Measurements from ENCODE around the gene PLA2G15. TPM values are rescaled to one million over a fixed set of nuclear protein-coding genes. Genes with fewer than 3 reads are reported as not detected.

The PLA2G15 gene
- total RNA-seq, 1 experiment from 2014 or later, result 10.2 TPM

- TF ChIP-seq, protein P1, sequence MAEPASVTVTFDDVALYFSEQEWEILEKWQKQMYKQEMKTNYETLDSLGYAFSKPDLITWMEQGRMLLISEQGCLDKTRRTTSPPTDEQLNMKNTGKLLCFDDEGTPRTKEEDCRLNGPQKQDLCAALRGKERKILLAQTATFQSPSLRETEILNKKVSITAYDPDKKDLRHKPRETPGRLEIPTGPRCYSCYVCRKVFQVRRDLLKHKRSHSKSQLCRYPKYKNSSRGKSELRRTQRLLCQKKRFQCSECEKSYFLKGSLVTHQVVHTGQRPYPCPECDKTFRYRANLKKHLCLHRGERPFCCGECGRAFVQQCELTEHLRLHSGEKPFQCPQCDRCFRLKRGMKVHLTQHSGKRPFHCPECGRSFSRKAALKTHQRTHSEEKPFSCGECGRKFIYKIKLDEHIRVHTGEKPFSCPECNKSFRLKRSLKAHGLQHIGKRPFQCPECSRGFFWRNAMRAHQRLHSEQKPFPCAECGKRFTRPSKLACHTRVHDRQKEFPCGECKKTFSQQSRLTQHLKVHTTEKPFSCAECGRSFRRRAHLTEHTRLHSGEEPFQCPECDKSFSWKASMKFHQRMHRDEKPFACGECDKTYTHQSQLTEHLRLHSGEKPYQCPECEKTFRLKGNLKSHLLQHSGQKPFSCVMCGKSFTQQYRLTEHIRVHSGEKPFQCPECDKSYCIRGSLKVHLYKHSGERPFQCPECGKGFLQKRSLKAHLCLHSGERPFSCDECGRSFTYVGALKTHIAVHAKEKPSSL (CRISPR knock-in tag; conservative IDR thresholded peaks at IDR 0.05), result no peak
- no peak for TF ChIP-seq IRF2 (CRISPR knock-in tag; IDR thresholded peaks at IDR 0.05; ENCODE audit: borderline replicate concordance, low read depth)
- no peak for TF ChIP-seq ZNF263 (CRISPR knock-in tag; IDR thresholded peaks at IDR 0.05; ENCODE audit: low read depth)
- no peak for TF ChIP-seq HMGA2 (CRISPR knock-in tag; IDR thresholded peaks at IDR 0.05)
- TF ChIP-seq, protein P2, sequence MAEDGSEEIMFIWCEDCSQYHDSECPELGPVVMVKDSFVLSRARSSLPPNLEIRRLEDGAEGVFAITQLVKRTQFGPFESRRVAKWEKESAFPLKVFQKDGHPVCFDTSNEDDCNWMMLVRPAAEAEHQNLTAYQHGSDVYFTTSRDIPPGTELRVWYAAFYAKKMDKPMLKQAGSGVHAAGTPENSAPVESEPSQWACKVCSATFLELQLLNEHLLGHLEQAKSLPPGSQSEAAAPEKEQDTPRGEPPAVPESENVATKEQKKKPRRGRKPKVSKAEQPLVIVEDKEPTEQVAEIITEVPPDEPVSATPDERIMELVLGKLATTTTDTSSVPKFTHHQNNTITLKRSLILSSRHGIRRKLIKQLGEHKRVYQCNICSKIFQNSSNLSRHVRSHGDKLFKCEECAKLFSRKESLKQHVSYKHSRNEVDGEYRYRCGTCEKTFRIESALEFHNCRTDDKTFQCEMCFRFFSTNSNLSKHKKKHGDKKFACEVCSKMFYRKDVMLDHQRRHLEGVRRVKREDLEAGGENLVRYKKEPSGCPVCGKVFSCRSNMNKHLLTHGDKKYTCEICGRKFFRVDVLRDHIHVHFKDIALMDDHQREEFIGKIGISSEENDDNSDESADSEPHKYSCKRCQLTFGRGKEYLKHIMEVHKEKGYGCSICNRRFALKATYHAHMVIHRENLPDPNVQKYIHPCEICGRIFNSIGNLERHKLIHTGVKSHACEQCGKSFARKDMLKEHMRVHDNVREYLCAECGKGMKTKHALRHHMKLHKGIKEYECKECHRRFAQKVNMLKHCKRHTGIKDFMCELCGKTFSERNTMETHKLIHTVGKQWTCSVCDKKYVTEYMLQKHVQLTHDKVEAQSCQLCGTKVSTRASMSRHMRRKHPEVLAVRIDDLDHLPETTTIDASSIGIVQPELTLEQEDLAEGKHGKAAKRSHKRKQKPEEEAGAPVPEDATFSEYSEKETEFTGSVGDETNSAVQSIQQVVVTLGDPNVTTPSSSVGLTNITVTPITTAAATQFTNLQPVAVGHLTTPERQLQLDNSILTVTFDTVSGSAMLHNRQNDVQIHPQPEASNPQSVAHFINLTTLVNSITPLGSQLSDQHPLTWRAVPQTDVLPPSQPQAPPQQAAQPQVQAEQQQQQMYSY (CRISPR knock-in tag; IDR thresholded peaks at IDR 0.05), result no peak
- no peak for TF ChIP-seq AFF4 (CRISPR knock-in tag; IDR thresholded peaks at IDR 0.05; ENCODE audit: borderline replicate concordance)
- TF ChIP-seq NR2C2 (CRISPR knock-in tag; IDR thresholded peaks at IDR 0.05), result no peak
- peak; percentile 6; the same call in 1 of the 2 replicates for TF ChIP-seq ZNF121 (CRISPR knock-in tag; IDR thresholded peaks at IDR 0.05)
- no peak for TF ChIP-seq ZNF232 (CRISPR knock-in tag; IDR thresholded peaks at IDR 0.05)
- Mint-ChIP-seq H3K9me3 (no peaks in the 10 kb centered on the region), H3K36me3 (peaks cover 30% of the 10 kb centered on the region), H3K27me3 (ENCODE audit: low read depth) (no peaks in the 10 kb centered on the region), H3K27ac (no peak overlapping the region), H3K4me1 (peaks cover 8% of the 10 kb centered on the region), H3K4me3 (no peak overlapping the region)
- POLR2A ChIA-PET, result no interaction called here
- ATAC-seq (no peak), DNase-seq (ENCODE audit: low spot score) (no peak)
- CTCF ChIA-PET, result interaction anchor here (1.7 kb wide), 1 partner anchor 31 kb away, joined by 5 read pairs; no protein-coding TSS in a partner anchor
These were observed 47.3 kb downstream of the PLA2G15 start for GRCh38 chr16:68292425-68292824.

- TF ChIP-seq SP1 (CRISPR knock-in tag; conservative IDR thresholded peaks at IDR 0.05) (no peak), SMAD3 (CRISPR knock-in tag; IDR thresholded peaks at IDR 0.05; ENCODE audit: borderline replicate concordance) (no peak), NR1H2 (CRISPR knock-in tag; IDR thresholded peaks at IDR 0.05) (no peak), TCF7 (CRISPR knock-in tag; IDR thresholded peaks at IDR 0.05; ENCODE audit: low read depth) (no peak), HMGA2 (CRISPR knock-in tag; IDR thresholded peaks at IDR 0.05) (no peak), PRRX2 (CRISPR knock-in tag; IDR thresholded peaks at IDR 0.05) (no peak)
- H3K36me3 Mint-ChIP-seq, result peaks cover 48% of the 10 kb centered on the region
- H3K4me1 Mint-ChIP-seq, result no peaks in the 10 kb centered on the region; the same call in 1 of the 2 replicates
- H3K27ac Mint-ChIP-seq, result no peak overlapping the region
- ATAC-seq, result no peak
- no peaks in the 10 kb centered on the region for H3K27me3 Mint-ChIP-seq (ENCODE audit: low read depth)
- POLR2A ChIA-PET, result interaction anchor here (1.3 kb wide), 1 partner anchor 14 kb away, joined by 4 read pairs; the partner anchor contains the start of genes PRMT7 and SLC7A6OS
- DNase-seq (ENCODE audit: low spot score), result no peak
- H3K9me3 Mint-ChIP-seq, result no peaks in the 10 kb centered on the region
- no peak overlapping the region for H3K4me3 Mint-ChIP-seq
- CTCF ChIA-PET, result interaction anchor here (1.0 to 1.5 kb wide), 2 partner anchors 32 to 34 kb away, joined by 3 to 5 read pairs; partner anchors contain the start of gene SLC7A6
These were observed 51.1 kb downstream of the PLA2G15 start for GRCh38 chr16:68296291-68296690.

All from WTC11 (cell line).